Measurements from ENCODE around the gene QSOX1.

QSOX1 gene, protein sequence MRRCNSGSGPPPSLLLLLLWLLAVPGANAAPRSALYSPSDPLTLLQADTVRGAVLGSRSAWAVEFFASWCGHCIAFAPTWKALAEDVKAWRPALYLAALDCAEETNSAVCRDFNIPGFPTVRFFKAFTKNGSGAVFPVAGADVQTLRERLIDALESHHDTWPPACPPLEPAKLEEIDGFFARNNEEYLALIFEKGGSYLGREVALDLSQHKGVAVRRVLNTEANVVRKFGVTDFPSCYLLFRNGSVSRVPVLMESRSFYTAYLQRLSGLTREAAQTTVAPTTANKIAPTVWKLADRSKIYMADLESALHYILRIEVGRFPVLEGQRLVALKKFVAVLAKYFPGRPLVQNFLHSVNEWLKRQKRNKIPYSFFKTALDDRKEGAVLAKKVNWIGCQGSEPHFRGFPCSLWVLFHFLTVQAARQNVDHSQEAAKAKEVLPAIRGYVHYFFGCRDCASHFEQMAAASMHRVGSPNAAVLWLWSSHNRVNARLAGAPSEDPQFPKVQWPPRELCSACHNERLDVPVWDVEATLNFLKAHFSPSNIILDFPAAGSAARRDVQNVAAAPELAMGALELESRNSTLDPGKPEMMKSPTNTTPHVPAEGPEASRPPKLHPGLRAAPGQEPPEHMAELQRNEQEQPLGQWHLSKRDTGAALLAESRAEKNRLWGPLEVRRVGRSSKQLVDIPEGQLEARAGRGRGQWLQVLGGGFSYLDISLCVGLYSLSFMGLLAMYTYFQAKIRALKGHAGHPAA

DNA sequence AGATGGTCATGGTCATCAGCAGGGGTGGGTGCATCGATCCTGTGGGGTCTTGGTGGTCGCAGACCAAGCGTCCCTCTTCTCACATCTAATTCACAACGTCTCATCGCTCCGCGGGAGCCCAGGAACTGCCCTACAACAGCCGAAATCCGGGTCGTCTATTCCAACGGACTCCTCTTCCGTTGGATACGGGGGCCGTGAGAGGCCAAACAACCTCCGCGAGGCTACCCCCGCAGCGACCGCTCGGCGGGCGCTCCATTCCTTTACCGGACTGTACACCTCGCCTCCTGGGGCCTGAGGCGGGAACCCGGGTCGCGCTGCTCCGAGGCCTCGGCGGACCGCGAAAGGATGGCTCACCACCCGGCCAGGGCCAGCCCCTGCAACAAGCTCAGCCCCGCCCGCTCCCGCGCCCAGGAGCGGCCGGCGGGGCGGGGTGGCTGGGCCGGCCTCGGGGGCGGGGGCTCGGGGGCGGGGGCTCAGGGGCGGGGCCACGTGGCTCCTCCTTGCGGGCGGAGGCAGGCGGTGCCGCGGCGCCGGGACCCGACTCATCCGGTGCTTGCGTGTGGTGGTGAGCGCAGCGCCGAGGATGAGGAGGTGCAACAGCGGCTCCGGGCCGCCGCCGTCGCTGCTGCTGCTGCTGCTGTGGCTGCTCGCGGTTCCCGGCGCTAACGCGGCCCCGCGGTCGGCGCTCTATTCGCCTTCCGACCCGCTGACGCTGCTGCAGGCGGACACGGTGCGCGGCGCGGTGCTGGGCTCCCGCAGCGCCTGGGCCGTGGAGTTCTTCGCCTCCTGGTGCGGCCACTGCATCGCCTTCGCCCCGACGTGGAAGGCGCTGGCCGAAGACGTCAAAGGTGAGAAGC is at the start of gene QSOX1:
Gene QSOX1, plus strand, starts transcription at position 545 of the 857 bp plus-strand sequence. Its CDS starts 39 bp downstream, at position 584.
- H3K27ac ChIP-seq (ENCODE audit: low read depth, low read length): peak within 1 kb of the TSS; percentile 85; the same call in 1 of the 2 replicates
- H3K27me3 ChIP-seq (ENCODE audit: control insufficient read depth, insufficient read depth, low read length): peaks cover 29% of the 10 kb centered on the region
- H3K4me1 ChIP-seq (ENCODE audit: control insufficient read depth, insufficient read depth, low read length): peaks cover 13% of the 10 kb centered on the region

DNA sequence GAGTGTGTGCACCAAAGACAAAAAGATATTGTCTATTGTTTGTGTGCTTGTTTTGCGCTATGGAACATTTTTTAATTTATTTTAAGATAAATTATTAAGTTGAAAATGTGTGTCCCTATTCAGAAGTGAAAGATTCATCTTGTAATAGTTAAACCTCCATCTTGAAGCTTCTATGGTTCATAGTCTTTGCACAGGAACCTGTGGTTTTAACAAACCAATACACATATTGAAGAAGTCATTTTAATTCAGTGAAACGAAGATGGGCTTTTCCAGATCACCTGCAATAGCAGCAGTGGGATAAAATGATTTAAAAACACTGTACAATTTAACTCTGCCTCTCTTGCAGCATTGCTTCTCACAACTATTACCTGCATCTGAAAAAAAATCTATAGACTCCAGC is 42.6 kb upstream of the QSOX1 start:
- H3K36me3 ChIP-seq (ENCODE audit: control insufficient read depth, insufficient read depth, low read length): peaks cover 33% of the 10 kb centered on the region
- no peak overlapping the region for H3K4me3 ChIP-seq (ENCODE audit: low read depth, low read length)
- H3K9me3 ChIP-seq (ENCODE audit: control insufficient read depth, insufficient read depth, low read depth, low read length): no peaks in the 10 kb centered on the region
- no peak overlapping the region for H3K27ac ChIP-seq (ENCODE audit: low read depth, low read length)
- no peaks in the 10 kb centered on the region for H3K4me1 ChIP-seq (ENCODE audit: control insufficient read depth, insufficient read depth, low read length)
- H3K27me3 ChIP-seq (ENCODE audit: control insufficient read depth, insufficient read depth, low read length): no peaks in the 10 kb centered on the region
- H3K9ac ChIP-seq (ENCODE audit: low read length): no peak overlapping the region

More for the DNA sequence above, at the start of gene QSOX1:
- H3K4me3 ChIP-seq (ENCODE audit: low read depth, low read length): peak within 1 kb of the TSS; percentile 99
- no peaks in the 10 kb centered on the region for H3K9me3 ChIP-seq (ENCODE audit: control insufficient read depth, insufficient read depth, low read depth, low read length)
- H3K36me3 ChIP-seq (ENCODE audit: control insufficient read depth, insufficient read depth, low read length): no peaks in the 10 kb centered on the region
- H3K9ac ChIP-seq (ENCODE audit: low read length): peak within 1 kb of the TSS; percentile 84

DNA sequence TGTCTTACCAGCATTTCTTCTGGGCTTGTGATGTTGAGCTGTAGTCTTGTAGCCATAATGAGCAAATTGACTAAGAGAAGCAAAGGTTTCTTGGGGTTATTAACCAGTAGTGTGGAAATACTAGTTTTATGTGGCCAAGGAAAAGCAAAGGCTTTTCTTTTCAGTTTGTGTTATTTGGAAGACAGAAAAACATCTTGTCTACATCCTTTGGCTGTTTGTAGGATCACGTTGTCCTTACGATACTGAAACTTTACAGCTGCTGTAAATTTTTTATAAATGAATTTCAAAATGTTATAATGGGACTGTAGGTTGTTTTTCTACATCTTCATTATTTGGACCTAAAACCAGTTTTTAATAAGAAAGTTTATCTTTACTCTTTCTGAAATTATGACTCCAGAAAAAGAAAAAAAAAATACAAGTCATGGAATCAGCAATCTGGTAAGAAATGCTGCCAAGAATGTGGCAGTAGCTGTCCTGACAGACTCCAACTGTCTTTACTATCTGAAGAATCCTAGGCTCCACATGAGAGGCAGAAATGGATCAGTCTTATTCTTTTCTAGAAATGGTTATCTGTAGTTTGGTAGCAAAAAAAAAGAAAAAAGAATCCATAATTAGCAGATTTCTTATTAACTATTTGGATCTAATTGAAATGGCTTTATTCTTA is 41.6 kb upstream of the QSOX1 start:
- peaks cover 33% of the 10 kb centered on the region for H3K36me3 ChIP-seq (ENCODE audit: control insufficient read depth, insufficient read depth, low read length)
- no peak overlapping the region for H3K9ac ChIP-seq (ENCODE audit: low read length)
- no peaks in the 10 kb centered on the region for H3K27me3 ChIP-seq (ENCODE audit: control insufficient read depth, insufficient read depth, low read length)
- no peak overlapping the region for H3K4me3 ChIP-seq (ENCODE audit: low read depth, low read length)
- no peaks in the 10 kb centered on the region for H3K4me1 ChIP-seq (ENCODE audit: control insufficient read depth, insufficient read depth, low read length)
- no peak overlapping the region for H3K27ac ChIP-seq (ENCODE audit: low read depth, low read length)
- H3K9me3 ChIP-seq (ENCODE audit: control insufficient read depth, insufficient read depth, low read depth, low read length): no peaks in the 10 kb centered on the region

DNA sequence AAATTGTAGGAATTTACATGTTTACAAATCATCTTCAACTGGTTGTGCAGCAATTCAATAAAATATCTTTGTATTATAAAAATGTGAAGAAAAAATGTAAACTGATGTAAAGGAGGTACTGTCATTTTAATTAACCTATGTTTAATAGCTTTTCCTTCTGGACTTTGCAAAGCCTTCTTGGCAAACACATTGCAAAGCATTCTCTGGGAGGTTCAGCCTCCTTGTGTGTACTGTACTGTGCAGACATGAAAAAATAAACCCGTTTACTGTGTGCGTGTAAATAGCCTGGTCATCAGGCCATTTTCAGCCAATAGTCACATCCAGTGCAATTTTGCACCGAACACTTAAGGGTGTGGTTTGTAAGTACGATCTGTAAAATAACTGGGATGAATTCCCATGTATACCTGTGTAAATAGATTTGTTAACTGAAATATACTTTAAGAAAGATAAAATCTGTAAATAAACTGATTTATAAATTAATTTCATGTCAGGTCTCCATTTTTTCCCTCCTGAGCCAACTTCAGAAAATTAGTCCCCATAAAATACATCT is 40.2 kb upstream of the QSOX1 start:
- Histone ChIP-seq H3K9me3 (ENCODE audit: control insufficient read depth, insufficient read depth, low read depth, low read length) (no peaks in the 10 kb centered on the region), H3K9ac (ENCODE audit: low read length) (no peak overlapping the region), H3K36me3 (ENCODE audit: control insufficient read depth, insufficient read depth, low read length) (peaks cover 31% of the 10 kb centered on the region), H3K27ac (ENCODE audit: low read depth, low read length) (no peak overlapping the region), H3K4me3 (ENCODE audit: low read depth, low read length) (no peak overlapping the region), H3K27me3 (ENCODE audit: control insufficient read depth, insufficient read depth, low read length) (no peaks in the 10 kb centered on the region), H3K4me1 (ENCODE audit: control insufficient read depth, insufficient read depth, low read length) (no peaks in the 10 kb centered on the region)

DNA sequence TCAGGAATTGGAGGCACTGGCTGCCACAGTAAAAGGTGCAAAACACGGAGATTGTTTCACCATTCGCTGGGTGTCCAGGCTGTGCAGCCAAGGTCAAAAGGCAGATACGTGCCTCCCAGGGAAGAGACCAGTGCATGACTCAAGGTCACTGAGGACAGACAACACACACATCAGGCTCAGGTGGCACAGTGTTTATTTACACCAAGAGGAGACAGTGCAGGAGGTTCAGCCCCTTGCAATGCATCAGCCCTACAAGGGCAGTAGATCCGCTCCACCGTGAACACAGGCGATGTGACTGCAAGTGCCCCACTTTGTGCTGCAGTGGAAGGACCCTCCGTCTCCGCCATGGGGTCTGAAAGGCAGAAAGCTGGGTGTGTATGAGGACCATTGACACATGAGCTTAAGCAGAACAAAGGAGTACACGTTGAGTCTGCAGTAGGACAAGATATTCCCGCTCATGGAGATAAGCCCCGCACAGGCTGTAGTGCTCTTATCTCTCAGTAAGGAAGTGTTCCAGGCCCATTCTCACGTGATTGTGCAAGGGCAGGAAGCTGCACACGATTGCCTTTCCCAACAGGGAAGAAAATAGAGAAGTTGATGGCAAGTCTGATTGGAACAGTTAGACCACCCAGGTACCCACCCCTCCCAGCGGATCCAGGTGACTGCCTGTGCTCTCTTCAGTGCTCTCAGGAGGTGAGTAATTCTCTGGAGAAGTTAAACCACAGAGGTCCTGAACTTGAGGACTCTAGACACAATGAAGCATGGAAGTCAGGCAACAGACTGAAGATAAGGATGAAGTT is 37.5 kb upstream of the QSOX1 start:
- Histone ChIP-seq H3K36me3 (ENCODE audit: control insufficient read depth, insufficient read depth, low read length) (peaks cover 10% of the 10 kb centered on the region), H3K27ac (ENCODE audit: low read depth, low read length) (no peak overlapping the region), H3K4me3 (ENCODE audit: low read depth, low read length) (no peak overlapping the region), H3K9me3 (ENCODE audit: control insufficient read depth, insufficient read depth, low read depth, low read length) (no peaks in the 10 kb centered on the region), H3K9ac (ENCODE audit: low read length) (no peak overlapping the region), H3K4me1 (ENCODE audit: control insufficient read depth, insufficient read depth, low read length) (no peaks in the 10 kb centered on the region), H3K27me3 (ENCODE audit: control insufficient read depth, insufficient read depth, low read length) (no peaks in the 10 kb centered on the region)

DNA sequence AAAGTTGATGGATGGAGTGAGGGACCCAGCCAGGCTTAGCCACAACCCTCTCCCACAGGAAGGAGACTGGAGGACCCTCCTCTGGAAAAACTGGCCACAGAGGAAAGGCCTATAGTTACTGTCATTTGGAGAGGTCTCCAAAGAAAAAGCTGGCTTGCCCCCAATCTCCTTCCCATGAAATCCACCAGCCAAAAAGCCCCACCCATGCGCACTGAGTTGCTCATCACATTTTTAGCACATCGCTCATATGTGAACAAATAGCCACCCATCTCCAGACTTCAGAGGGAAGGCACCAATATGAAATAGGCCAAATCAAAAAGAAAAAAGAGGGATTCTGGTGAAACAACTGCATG is 36.9 kb upstream of the QSOX1 start:
- H3K4me3 ChIP-seq (ENCODE audit: low read depth, low read length): no peak overlapping the region

DNA sequence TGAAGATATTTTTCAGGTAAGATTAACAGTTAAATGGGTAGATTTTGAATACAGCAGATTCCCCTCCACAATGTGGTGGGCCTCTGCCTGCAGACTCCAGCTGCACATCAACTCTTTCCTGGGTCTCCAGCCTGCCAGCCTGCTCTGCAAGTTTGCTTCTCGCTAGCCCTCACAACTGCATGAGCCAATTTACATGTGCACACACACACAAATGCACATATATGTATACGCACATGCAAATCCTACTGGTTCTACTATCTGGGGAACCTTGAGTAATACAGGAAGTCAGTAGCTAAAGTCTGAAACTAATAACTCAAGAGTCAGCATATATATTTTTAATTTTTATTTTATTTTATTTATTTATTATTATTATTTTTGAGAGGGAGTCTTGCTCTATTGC is 34.8 kb upstream of the QSOX1 start:
- Histone ChIP-seq H3K4me3 (ENCODE audit: low read depth, low read length) (no peak overlapping the region), H3K27me3 (ENCODE audit: control insufficient read depth, insufficient read depth, low read length) (no peaks in the 10 kb centered on the region), H3K4me1 (ENCODE audit: control insufficient read depth, insufficient read depth, low read length) (no peaks in the 10 kb centered on the region), H3K36me3 (ENCODE audit: control insufficient read depth, insufficient read depth, low read length) (peaks cover 2% of the 10 kb centered on the region; the same call in 1 of the 2 replicates), H3K9me3 (ENCODE audit: control insufficient read depth, insufficient read depth, low read depth, low read length) (no peaks in the 10 kb centered on the region), H3K9ac (ENCODE audit: low read length) (no peak overlapping the region), H3K27ac (ENCODE audit: low read depth, low read length) (no peak overlapping the region)

More for the DNA sequence above, 36.9 kb upstream of the QSOX1 start:
- H3K27me3 ChIP-seq (ENCODE audit: control insufficient read depth, insufficient read depth, low read length): no peaks in the 10 kb centered on the region
- H3K27ac ChIP-seq (ENCODE audit: low read depth, low read length): no peak overlapping the region
- no peak overlapping the region for H3K9ac ChIP-seq (ENCODE audit: low read length)
- H3K9me3 ChIP-seq (ENCODE audit: control insufficient read depth, insufficient read depth, low read depth, low read length): no peaks in the 10 kb centered on the region
- no peaks in the 10 kb centered on the region for H3K4me1 ChIP-seq (ENCODE audit: control insufficient read depth, insufficient read depth, low read length)
- peaks cover 4% of the 10 kb centered on the region for H3K36me3 ChIP-seq (ENCODE audit: control insufficient read depth, insufficient read depth, low read length)

DNA sequence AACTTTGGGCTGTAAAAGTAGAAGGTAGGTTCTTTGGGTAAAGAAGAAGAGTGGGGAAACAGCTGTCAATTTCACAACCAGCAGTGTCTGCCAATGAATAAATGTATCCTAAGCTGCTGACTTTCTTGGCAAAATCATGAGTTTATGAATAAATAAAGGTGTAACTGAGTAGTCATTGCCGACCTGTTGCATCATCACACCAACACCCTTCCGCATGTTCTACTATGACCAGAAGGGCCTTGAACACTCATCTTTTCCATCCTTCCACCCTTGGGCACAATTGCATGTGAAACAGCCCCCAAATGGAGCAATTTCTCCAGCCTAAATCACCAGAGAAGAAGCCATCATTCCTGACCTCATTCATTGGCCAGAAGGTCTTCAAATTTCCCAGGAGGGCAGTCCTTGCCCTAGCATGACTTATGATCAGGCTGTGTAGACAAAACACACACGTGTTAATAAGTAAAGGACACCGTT is 31.2 kb upstream of the QSOX1 start:
- Histone ChIP-seq H3K27me3 (ENCODE audit: control insufficient read depth, insufficient read depth, low read length) (no peaks in the 10 kb centered on the region), H3K36me3 (ENCODE audit: control insufficient read depth, insufficient read depth, low read length) (no peaks in the 10 kb centered on the region), H3K4me3 (ENCODE audit: low read depth, low read length) (no peak overlapping the region), H3K4me1 (ENCODE audit: control insufficient read depth, insufficient read depth, low read length) (peaks cover 7% of the 10 kb centered on the region), H3K27ac (ENCODE audit: low read depth, low read length) (no peak overlapping the region), H3K9me3 (ENCODE audit: control insufficient read depth, insufficient read depth, low read depth, low read length) (no peaks in the 10 kb centered on the region), H3K9ac (ENCODE audit: low read length) (no peak overlapping the region)

DNA sequence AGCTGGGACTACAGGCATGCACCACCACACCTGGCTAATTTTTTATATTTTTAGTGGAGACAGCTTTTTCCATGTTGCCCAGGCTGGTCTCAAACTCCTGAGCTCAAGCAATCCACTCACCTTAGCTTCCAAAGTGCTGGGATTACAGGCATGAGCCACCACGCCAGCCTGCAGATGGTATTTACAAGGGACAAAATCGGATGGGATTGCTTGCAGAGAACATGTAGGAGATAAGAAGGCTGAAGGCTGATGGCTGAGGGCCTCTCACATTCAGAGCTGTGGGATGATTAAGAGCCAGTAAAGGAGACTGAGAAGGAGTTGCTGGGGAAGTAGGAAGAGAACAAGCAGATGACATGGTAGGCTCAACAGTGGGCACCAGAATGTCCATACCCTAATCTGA is 24.0 kb upstream of the QSOX1 start:
- H3K27me3 ChIP-seq (ENCODE audit: control insufficient read depth, insufficient read depth, low read length): no peaks in the 10 kb centered on the region
- H3K4me1 ChIP-seq (ENCODE audit: control insufficient read depth, insufficient read depth, low read length): peaks cover 7% of the 10 kb centered on the region
- no peaks in the 10 kb centered on the region for H3K36me3 ChIP-seq (ENCODE audit: control insufficient read depth, insufficient read depth, low read length)
- no peaks in the 10 kb centered on the region for H3K9me3 ChIP-seq (ENCODE audit: control insufficient read depth, insufficient read depth, low read depth, low read length)
- no peak overlapping the region for H3K27ac ChIP-seq (ENCODE audit: low read depth, low read length)
- no peak overlapping the region for H3K9ac ChIP-seq (ENCODE audit: low read length)
- H3K4me3 ChIP-seq (ENCODE audit: low read depth, low read length): no peak overlapping the region

Data from HUES6 (cell line).